Nephron (organoid): ENCODE data around the gene NCBP2L.

ENCODE experiments used
- H3K27ac Mint-ChIP-seq, 3 experiments: 2 replicates each; pipeline ENCODE4 v1.8.0; 2020; ENCODE audit warnings: mixed read lengths in 3 of 3, mild to moderate bottlenecking in 2 of 3, moderate library complexity in 1 of 3
- H3K27me3 Mint-ChIP-seq: 2 replicates; pipeline ENCODE4 v1.8.0; 2021; ENCODE audit warnings: low read depth, mild to moderate bottlenecking, moderate library complexity, mixed read lengths
- H3K36me3 Mint-ChIP-seq: 2 replicates; pipeline ENCODE4 v1.8.0; 2020; ENCODE audit warnings: low read depth, mixed read lengths
- H3K4me1 Mint-ChIP-seq: 2 replicates; pipeline ENCODE4 v1.8.0; 2020; ENCODE audit warnings: mixed read lengths
- H3K4me3 Mint-ChIP-seq, 3 experiments: 2 replicates each; pipeline ENCODE4 v1.8.0; 2020; ENCODE audit warnings: mild to moderate bottlenecking in 3 of 3, mixed read lengths in 3 of 3, moderate library complexity in 2 of 3
- H3K9me3 Mint-ChIP-seq: 2 replicates; pipeline ENCODE4 v1.8.0; 2020; ENCODE audit warnings: mixed read lengths
- CTCF ChIP-seq, 3 experiments: fragments of 200-600 bp; sonication (generic); IDR thresholded peaks; one replicate each; pipeline ENCODE4 v1.5.0; 2021; ENCODE audit warnings: antibody characterized with exemption in 3 of 3; ENCODE audit not compliant: unreplicated experiment in 3 of 3

The NCBP2L gene

GRCh38 chrX:107764845-107765608 is 12.5 kb upstream of the NCBP2L start:
- H3K27me3 Mint-ChIP-seq: no peaks in the 10 kb centered on the region

DNA sequence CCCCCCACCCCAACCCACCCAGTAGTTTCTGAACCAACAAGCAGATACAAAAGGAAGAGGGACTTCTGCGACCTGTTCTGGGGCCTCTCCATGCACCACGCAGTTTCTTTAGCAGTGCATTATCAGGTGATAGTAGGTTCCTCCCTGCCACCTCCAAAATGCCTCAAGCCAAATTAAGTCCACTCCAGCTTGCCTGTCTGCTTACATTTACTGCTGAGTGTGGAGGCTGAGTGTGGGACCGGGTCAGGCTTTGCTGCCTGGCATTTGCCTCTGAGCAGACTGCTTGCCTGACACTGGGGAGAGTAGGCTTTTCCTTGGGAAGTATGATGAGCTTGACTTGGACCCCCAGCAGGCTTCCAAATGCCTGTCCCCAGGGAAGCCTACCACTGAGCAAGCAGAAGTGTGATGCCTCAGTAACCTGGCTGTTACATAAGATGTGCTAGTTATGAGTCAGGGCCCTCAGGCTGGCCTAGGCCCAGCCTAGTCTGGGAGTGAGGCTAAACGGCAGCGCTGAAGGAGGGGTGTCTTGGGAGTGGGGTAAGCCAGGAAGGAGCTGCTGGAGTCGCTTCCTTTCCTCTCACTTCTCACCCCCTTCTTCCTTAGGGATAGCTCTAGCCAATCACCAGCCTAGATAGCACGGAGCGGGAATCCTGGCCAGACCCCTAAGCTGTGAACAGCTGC is 10.9 kb upstream of the NCBP2L start:
- H3K4me3 Mint-ChIP-seq: no peak overlapping the region
- no peaks in the 10 kb centered on the region for H3K36me3 Mint-ChIP-seq
- H3K9me3 Mint-ChIP-seq: no peaks in the 10 kb centered on the region
- no peaks in the 10 kb centered on the region for H3K27me3 Mint-ChIP-seq
- H3K4me1 Mint-ChIP-seq: peaks cover 12% of the 10 kb centered on the region
- H3K27ac Mint-ChIP-seq: peak overlapping the region in 2 of 3 experiments; percentile 49 to 59
- TF ChIP-seq CTCF (IDR thresholded peaks at IDR 0.05; ENCODE audit: unreplicated experiment in 3 of 3): no peak

More at GRCh38 chrX:107764845-107765608, 12.5 kb upstream of the NCBP2L start:
- Mint-ChIP-seq H3K36me3 (no peaks in the 10 kb centered on the region), H3K9me3 (no peaks in the 10 kb centered on the region), H3K4me1 (peaks cover 12% of the 10 kb centered on the region), H3K4me3 (no peak overlapping the region), H3K27ac (no peak overlapping the region)
- TF ChIP-seq CTCF (IDR thresholded peaks at IDR 0.05; ENCODE audit: unreplicated experiment in 3 of 3): no peak

- H3K4me1 Mint-ChIP-seq: peaks cover 11% of the 10 kb centered on the region
- no peaks in the 10 kb centered on the region for H3K27me3 Mint-ChIP-seq
- no peaks in the 10 kb centered on the region for H3K9me3 Mint-ChIP-seq
- no peaks in the 10 kb centered on the region for H3K36me3 Mint-ChIP-seq
- H3K27ac Mint-ChIP-seq: no peak overlapping the region
- no peak for TF ChIP-seq CTCF (IDR thresholded peaks at IDR 0.05; ENCODE audit: unreplicated experiment in 3 of 3)
- H3K4me3 Mint-ChIP-seq: no peak overlapping the region
Observed at GRCh38 chrX:107768051-107768450, 9.5 kb upstream of the NCBP2L start.

- H3K9me3 Mint-ChIP-seq: no peaks in the 10 kb centered on the region
Observed at GRCh38 chrX:107769581-107770317, 7.8 kb upstream of the NCBP2L start.

GRCh38 chrX:107773206-107773605 is 4.3 kb upstream of the NCBP2L start:
- no peaks in the 10 kb centered on the region for H3K9me3 Mint-ChIP-seq
- peak overlapping the region in 1 of 3 experiments; percentile 21 for H3K27ac Mint-ChIP-seq
- no peaks in the 10 kb centered on the region for H3K36me3 Mint-ChIP-seq
- H3K4me1 Mint-ChIP-seq: peaks cover 24% of the 10 kb centered on the region
- peak overlapping the region; percentile 42 to 71 (median 57) for H3K4me3 Mint-ChIP-seq
- H3K27me3 Mint-ChIP-seq: no peaks in the 10 kb centered on the region
- TF ChIP-seq CTCF (IDR thresholded peaks at IDR 0.05; ENCODE audit: unreplicated experiment in 3 of 3): no peak

More at GRCh38 chrX:107769581-107770317, 7.8 kb upstream of the NCBP2L start:
- Mint-ChIP-seq H3K27ac (no peak overlapping the region), H3K4me3 (no peak overlapping the region), H3K36me3 (no peaks in the 10 kb centered on the region), H3K27me3 (no peaks in the 10 kb centered on the region), H3K4me1 (peaks cover 10% of the 10 kb centered on the region)
- no peak for TF ChIP-seq CTCF (IDR thresholded peaks at IDR 0.05; ENCODE audit: unreplicated experiment in 3 of 3)
